Mesothelial cell of epicardium (in vitro differentiated cells): ENCODE results near the gene KRTAP9-6. TPM values are rescaled to one million over a fixed set of nuclear protein-coding genes. Genes with fewer than 3 reads are reported as not detected.

ENCODE experiments used
- DNase-seq, 2 experiments: peaks; one replicate each; pipeline ENCODE4 v3.0.0; 2021; ENCODE audit warnings: low spot score in 2 of 2; ENCODE audit not compliant: unreplicated experiment in 2 of 2
- H3K27ac Mint-ChIP-seq: 2 replicates; pipeline ENCODE4 v1.8.0; 2021; ENCODE audit warnings: mixed read lengths
- H3K27me3 Mint-ChIP-seq: 2 replicates; pipeline ENCODE4 v1.8.0; 2021; ENCODE audit warnings: low read depth, mixed read lengths
- H3K36me3 Mint-ChIP-seq: 2 replicates; pipeline ENCODE4 v1.8.0; 2021; ENCODE audit warnings: mixed read lengths
- H3K4me1 Mint-ChIP-seq: 2 replicates; pipeline ENCODE4 v1.8.0; 2021; ENCODE audit warnings: mixed read lengths
- H3K4me3 Mint-ChIP-seq: 2 replicates; pipeline ENCODE4 v1.8.0; 2021; ENCODE audit warnings: mild to moderate bottlenecking, moderate library complexity, mixed read lengths
- H3K9me3 Mint-ChIP-seq: 2 replicates; pipeline ENCODE4 v1.8.0; 2021; ENCODE audit warnings: mixed read lengths
- CTCF ChIP-seq: fragments of 200-600 bp; sonication (generic); IDR thresholded peaks from one replicate; pipeline ENCODE4 v1.5.0; 2021; ENCODE audit warnings: antibody characterized with exemption; ENCODE audit not compliant: unreplicated experiment
- total RNA-seq: library from RNA; stranded (reverse); gene quantifications from 3 replicates; pipeline ENCODE4 v1.2.1, GENCODE V29; 2021

Gene KRTAP9-6
- total RNA-seq, 1 donor from 2014 or later, result not detected

- no peak for TF ChIP-seq CTCF
- no peaks in the 10 kb centered on the region for H3K27me3 Mint-ChIP-seq
- H3K4me3 Mint-ChIP-seq, result no peak overlapping the region
- no peak overlapping the region for H3K27ac Mint-ChIP-seq
- H3K4me1 Mint-ChIP-seq, result peaks cover 4% of the 10 kb centered on the region
- peaks cover 12% of the 10 kb centered on the region for H3K9me3 Mint-ChIP-seq
- DNase-seq, result no peak
- H3K36me3 Mint-ChIP-seq, result peaks cover 6% of the 10 kb centered on the region
Observed at GRCh38 chr17:41301204-41301790, 36.1 kb downstream of the KRTAP9-6 start.

- TF ChIP-seq CTCF, result no peak
- Mint-ChIP-seq H3K36me3 (peaks cover 6% of the 10 kb centered on the region), H3K27ac (no peak within 1 kb of the TSS), H3K27me3 (no peaks in the 10 kb centered on the region), H3K9me3 (peaks cover 12% of the 10 kb centered on the region), H3K4me1 (no peaks in the 10 kb centered on the region), H3K4me3 (no peak within 1 kb of the TSS)
- DNase-seq, result no peak
Observed at GRCh38 chr17:41301916-41302901, 37.0 kb downstream of the KRTAP9-6 start, which contains the start of gene KRTAP29-1. KRTAP29-1 (minus strand) TSS chr17:41302851; CDS start chr17:41302851, 0 bp downstream.

GRCh38 chr17:41302981-41303380 lies 37.8 kb downstream of the KRTAP9-6 start:
- H3K4me1 Mint-ChIP-seq, result no peaks in the 10 kb centered on the region
- H3K9me3 Mint-ChIP-seq, result peaks cover 12% of the 10 kb centered on the region
- H3K4me3 Mint-ChIP-seq, result no peak overlapping the region
- H3K27me3 Mint-ChIP-seq, result no peaks in the 10 kb centered on the region
- no peak for DNase-seq
- no peak for TF ChIP-seq CTCF
- H3K27ac Mint-ChIP-seq, result no peak overlapping the region
- H3K36me3 Mint-ChIP-seq, result peaks cover 6% of the 10 kb centered on the region

GRCh38 chr17:41304091-41304490 lies 38.9 kb downstream of the KRTAP9-6 start:
- peaks cover 12% of the 10 kb centered on the region for H3K9me3 Mint-ChIP-seq

GRCh38 chr17:41307647-41308046 lies 42.5 kb downstream of the KRTAP9-6 start:
- no peak for DNase-seq
- Mint-ChIP-seq H3K9me3 (no peaks in the 10 kb centered on the region), H3K27ac (no peak overlapping the region), H3K36me3 (no peaks in the 10 kb centered on the region), H3K4me1 (no peaks in the 10 kb centered on the region), H3K4me3 (no peak overlapping the region), H3K27me3 (peaks cover 2% of the 10 kb centered on the region)
- no peak for TF ChIP-seq CTCF

More at GRCh38 chr17:41304091-41304490, 38.9 kb downstream of the KRTAP9-6 start:
- no peak for DNase-seq
- H3K4me3 Mint-ChIP-seq, result no peak overlapping the region
- H3K27me3 Mint-ChIP-seq, result no peaks in the 10 kb centered on the region
- peaks cover 6% of the 10 kb centered on the region for H3K36me3 Mint-ChIP-seq
- H3K27ac Mint-ChIP-seq, result no peak overlapping the region
- TF ChIP-seq CTCF, result no peak
- no peaks in the 10 kb centered on the region for H3K4me1 Mint-ChIP-seq
